GM18858 (cell line): Measurements from ENCODE around the gene NOMO2.
"Not testable (repeated sequence)": the region's sequence is repeated elsewhere in the genome, so short reads cannot be mapped to it uniquely, and the experiment has no call there.

Source experiments
- ATAC-seq: cut with Tn5 transposase; IDR thresholded peaks from one replicate; pipeline ENCODE4 v1.9.1; 2021; ENCODE audit not compliant: unreplicated experiment

Gene NOMO2

DNA sequence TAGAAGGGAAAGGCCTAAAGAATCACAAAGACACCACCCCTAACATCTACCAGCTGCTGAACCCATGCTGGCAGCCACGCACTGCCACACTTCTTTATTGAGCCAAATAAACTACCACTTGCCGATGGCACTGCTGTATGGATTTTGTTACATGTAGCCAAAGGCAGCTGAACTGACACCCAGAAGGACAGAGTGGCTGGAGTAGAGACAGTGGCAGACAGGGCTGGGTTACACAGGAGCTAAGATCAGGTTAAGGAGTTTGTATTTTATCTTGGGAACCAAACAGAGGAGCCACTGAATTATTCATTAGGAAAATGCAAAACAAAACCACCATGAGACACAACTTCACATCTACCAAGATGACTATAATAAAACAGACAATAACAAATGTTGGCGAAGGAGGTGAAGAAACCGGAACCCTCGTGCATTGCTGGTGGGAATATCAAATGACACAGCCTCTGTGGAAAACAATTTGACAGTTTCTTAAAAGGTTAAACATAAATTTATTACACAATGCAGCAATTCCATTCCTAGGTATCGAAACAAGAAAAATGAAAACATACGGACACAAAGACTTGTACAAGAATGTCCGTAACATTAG, 35.9 kb downstream of the NOMO2 start:
- ATAC-seq = not testable (repeated sequence)

- ATAC-seq = not testable (repeated sequence)
Measured at GRCh38 chr16:18522637-18523036, 39.3 kb downstream of the NOMO2 start.

DNA sequence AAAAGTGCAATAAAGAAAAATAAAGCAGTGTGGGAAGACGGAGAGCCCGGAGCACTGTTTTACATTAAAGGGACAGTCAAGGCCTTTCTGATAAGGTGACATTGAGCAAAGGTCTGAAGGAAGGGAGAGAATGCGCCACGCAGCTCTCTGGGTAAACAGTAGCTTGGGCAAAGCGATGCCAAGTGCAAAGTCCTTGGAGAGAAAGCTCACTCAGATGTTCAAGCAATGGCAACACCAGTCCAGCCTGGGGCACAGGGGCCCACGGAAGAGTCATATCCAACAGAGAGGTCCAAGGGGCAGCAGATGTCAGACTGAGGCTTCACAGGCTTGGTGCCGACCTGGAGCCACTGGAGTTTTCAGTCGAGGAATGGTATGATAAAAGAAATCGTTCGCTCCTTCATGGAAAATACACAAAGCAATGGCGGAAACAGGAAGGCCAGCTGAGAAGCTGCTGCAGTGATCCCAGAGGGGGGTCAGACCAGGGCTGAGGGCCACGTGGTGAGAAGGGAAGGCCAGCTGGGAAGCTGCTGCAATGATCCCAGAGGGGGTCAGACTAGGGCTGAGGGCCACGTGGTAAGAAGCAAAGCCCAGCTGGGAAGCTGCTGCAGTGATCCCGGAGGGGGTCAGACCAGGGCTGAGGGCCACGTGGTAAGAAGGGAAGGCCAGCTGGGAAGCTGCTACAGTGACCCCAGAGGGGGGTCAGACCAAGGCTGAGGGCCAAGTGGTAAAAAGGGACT, 40.3 kb downstream of the NOMO2 start:
- ATAC-seq = not testable (repeated sequence)

DNA sequence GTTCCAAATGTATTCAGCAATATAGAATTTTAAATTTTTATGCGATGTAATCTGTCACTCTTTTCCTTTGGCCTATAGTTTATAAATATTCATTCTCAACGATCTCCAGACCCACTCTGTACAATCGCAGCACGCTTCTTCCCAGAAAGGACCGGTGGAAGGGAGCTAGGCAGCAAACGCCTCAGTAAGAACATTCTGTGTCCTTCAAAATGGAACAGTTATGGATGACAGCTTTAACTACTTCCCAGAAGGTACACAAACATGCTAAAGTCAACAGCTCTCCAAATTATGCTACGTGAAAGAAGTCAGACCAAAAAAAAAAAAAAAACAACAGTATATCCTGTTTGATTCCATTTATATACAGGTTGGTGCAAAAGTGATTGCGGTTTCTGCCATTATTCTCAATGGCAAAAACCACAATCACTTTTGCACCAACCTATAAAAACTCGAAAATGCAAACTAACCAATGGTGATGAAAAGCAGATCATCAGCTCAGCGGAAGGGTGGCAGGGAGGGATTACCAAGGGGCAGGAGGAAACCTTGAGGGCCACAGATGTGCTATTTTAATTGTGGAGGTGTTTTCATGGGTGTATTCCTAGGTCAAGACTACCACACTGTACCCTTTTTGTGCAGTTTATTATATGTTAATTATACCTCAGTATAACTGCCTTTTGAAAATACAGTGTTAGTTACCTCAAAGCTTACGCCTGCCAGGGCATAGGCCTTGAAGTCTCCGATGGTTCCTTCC, 43.2 kb downstream of the NOMO2 start:
- not testable (repeated sequence) for ATAC-seq

- not testable (repeated sequence) for ATAC-seq
Measured at GRCh38 chr16:18498430-18498829, 63.5 kb downstream of the NOMO2 start.

DNA sequence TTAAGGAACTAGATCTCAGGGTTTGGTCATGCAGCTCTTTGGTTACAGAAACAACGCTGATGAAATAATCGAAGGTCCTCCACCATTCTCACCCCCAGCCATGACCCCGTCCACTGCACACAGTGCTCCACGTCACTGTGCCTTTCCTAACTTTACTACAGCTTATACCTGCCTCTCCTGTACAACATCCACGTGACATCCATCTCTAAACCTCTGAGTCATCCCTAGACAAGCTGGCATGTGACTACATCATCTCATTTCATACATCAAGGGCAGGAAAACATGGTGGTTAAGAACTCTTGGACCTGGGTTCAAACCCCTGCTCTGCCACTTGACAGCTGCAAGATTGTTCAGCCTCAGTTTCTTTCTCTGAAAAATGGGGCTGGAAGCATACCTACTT, 64.9 kb downstream of the NOMO2 start:
- ATAC-seq = not testable (repeated sequence)

DNA sequence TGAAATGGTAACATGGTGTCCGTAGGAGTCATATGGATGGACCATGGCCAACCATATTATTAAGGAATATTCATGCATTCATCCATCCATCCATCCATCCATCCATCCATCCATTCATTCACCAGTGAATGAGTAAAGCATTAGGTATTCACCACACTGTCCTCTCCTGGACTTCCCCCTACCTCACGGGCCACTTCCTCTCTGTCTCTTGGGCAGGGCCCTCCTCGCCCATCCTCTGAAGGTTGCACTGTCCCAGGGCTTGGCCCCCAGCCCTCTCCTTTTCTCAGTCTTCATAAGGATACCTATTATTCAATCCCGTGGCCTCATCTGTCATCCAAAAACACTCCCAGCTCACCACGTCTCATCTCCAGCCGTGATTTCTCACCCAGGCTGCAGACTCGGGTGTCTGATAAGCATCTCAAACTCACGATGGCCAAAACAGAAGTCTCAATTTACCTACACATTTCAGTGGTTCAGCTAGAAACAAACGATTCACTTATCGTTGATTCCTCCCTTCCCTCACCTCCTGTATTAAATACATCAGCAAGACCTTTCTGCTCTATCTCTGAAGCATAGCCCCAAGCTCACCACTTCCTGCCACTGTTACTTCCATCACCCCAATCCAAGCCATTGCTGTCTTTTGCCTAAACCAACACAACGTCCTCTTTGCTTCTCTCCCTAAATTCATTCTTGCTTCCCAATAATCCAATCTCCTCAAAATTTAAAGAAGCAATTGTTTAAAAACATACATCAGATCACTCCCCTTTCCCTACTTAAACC, 69.6 kb downstream of the NOMO2 start:
- not testable (repeated sequence) for ATAC-seq

- not testable (repeated sequence) for ATAC-seq
Measured at GRCh38 chr16:18436025-18436424, 125.9 kb downstream of the NOMO2 start.

DNA sequence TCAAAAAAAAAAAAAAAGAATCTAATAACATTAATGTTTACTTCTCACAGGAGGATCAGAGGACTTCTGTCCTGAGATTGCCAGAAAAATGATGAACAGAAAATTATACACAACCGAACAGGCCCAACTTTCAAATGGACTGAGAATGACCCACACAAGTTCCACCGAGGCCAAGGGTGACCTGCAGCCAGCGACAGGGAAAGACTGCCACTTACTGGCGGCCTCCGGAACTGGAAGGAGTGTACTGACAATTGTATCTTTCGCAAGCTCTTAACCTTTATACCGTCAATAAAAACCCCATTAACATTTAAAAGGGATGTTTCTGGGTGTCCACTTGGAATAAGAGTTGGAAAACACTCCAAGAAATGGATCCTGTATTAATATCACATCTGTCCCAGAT, 146.1 kb downstream of the NOMO2 start:
- not testable (repeated sequence) for ATAC-seq

GRCh38 chr16:18409532-18410293, 152.2 kb downstream of the NOMO2 start:
- ATAC-seq = not testable (repeated sequence)

DNA sequence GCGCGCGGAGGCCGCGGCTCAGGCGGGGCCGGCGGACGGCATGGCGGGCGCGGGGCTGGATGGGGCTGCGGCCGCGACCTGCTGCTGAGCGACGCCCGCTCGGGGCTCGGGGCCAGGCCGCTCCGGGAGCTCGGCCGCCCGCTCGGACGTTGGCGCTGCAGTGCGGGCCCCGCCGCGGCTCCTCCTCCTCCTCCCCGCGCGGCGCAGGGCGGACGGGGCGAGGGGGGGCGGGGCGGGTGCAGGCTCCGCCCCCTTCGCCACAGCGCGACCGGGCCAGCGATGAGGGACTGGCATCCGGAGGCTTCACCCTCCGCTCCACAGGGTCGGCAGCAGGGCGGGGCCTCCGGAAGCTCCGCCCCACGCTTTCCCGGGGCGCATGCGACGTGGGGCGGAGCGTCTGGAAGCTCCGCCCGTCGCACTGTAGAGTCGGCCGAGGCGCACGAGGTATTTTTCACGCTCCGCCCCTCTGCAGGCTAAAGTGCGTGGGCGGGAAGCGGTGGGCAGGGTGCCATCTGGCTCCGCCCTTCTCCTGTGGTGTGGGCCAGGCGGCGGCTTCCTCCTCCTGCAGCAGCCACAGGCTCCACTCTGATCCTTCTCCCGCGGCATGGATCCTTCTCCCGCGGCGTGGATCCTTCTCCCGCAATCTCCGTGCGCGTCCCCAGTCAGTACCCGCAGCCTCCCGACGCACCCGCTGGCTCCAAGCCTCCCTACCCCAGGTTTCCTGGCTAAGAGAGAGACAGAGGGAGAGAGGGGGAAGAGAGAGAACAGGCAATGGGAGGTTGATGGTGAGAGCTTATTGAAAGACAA, 159.8 kb downstream of the NOMO2 start:
- ATAC-seq = not testable (repeated sequence)

GRCh38 chr16:18401159-18401558, 160.7 kb downstream of the NOMO2 start:
- not testable (repeated sequence) for ATAC-seq

DNA sequence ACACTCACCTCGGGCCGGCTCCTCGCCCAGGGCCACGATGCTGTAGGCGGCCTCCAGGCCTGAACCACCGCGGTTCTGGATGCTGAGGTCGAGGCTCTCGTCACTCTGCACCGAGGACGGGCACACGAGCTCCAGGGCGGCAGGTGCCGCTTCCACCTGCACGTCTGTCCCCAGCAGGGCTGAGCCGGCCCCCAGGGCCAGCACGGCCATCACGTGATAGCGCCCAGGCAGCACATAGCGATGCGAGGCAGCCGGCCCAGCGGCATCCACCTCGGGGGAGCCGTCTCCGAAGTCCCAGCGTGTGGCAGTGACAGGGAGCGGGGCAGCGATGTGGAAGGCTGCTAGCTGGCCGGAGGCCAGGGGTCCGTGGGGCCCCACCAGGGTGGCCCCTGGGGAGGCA, 167.5 kb downstream of the NOMO2 start:
- not testable (repeated sequence) for ATAC-seq

DNA sequence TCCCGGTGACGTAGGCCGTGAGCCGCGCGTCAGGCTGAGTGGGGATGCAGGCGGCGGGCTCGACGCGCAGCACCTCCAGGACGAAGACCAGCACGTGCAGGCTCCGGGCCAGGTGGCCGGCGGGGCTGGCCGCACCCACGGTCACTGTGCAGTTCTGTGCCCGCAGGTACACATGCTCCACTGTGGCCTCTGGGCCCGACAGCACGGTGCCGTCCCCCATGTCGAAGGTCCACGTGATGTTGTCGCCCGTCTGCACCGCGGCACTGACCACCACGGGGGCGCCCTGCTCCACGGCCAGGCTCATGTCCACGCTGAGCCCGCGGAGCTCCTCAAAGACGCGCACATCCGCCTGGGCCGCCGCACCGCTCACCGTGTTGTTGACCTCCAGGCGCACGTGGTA, 174.1 kb downstream of the NOMO2 start:
- not testable (repeated sequence) for ATAC-seq

DNA sequence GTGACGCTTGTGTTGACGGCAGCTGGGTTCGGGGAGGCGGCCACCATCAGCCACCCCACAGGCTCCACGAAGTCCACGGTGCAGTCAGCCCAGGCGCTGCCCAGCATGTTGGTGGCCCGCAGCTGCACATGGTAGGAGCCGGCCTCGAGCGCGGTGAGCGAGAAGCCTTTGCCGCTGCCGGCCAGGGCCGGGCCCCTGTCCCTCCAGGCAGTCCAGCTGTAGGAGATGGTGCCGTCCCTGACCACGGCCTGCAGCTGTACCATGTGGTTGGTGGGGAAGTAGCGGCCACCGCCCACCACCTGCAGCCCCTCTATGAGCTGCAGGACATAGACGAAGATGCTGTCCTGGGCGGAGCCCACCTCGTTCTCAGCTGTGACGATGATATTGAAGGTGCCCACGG, 175.4 kb downstream of the NOMO2 start:
- not testable (repeated sequence) for ATAC-seq

DNA sequence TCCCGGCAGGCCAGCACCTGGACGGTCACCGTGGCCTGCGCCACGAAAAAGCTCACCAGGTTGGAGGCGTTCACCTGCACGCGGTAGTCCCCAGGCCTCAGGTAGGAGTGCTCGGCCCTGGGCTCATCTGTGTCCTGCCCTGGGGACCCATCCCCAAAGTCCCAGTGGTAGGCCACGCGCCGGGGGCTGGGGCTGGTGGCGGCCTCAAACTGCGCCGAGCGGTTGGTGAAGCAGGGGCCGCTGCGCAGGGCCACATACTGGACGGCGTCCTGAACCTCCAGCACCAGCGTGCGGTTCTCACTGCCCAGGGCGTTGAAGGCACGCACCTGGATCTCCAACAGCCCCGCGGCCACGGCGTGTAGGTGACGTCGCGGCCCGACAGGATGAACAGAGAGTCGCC, 176.6 kb downstream of the NOMO2 start:
- not testable (repeated sequence) for ATAC-seq

DNA sequence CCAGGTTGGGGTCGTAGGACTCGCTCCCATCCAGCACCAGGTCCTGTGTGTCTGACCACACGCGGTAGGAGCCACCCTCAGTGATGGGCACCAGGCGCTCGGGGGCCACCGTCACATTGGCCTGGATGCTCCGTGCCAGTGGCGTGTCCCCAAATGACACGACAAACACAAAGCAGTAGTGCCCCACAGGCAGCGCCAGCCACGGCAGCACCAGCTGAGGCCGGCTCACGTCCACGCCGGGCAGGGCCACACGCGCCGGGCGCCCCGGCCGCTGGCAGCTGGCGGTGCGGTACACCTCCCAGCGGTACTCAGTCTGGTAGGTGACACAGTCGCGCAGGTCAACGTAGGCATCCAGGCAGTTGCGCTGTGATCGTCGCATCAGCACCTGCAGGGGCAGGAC, 177.0 kb downstream of the NOMO2 start:
- ATAC-seq = not testable (repeated sequence)

DNA sequence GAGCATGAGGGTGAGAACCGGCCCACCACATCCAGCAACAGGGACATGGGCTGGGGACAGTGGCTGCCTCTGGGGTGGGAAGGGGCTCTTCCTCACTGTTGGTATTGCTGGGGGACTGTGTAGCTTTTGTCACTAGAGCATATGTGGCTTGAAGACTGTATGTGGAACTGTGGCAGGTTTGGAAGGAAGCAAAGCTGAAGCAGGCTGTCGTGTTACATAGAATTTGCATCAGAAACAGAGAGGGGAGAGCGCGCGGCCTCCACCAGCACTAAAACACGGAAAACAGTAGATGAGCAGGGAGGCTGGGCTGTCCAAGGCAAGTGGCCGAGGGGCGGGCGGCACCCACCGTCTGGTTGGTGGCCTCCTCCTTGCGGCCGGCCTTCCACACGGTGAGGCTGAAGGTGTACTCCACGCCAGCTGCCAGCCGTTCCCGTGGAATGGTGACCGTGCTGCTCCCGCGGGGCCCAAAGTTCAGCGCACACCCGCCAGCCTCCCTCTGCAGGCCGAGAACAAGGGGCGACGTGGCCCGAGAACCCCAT, 177.7 kb downstream of the NOMO2 start:
- not testable (repeated sequence) for ATAC-seq

DNA sequence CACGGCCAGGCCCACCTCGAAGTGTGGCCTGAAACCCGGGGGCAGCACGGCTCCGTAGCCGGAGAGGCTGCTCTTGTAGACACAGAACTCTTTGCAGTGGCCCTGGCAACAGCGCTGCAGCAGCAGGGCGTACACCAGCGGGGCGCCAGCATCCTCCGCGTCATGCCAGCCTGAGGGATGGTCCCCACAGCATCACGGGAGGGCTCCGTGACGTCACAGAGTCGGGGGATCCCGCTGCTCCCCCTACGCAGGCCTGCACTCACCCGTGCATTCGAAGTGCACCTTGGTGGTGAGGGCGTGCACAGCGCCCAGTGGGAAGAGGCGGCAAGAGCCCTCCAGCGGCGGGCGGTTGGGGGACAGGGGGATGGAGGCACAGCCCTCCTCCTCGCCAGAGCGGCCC, 179.2 kb downstream of the NOMO2 start:
- ATAC-seq = not testable (repeated sequence)
